GM10266 (cell line): ENCODE data around the gene THSD7B.

Experiments used
- DNase-seq: peaks from one replicate; pipeline ENCODE4 v3.0.0; 2012; ENCODE audit errors: extremely low spot score
- TF ChIP-seq, protein P1 (sequence below): IDR thresholded peaks from 2 replicates; pipeline ENCODE4 v1.5.1; 2012; ENCODE audit warnings: mild to moderate bottlenecking, low read depth; ENCODE audit not compliant: control insufficient read depth, insufficient read depth; ENCODE audit errors: missing control alignments

Gene THSD7B

DNA sequence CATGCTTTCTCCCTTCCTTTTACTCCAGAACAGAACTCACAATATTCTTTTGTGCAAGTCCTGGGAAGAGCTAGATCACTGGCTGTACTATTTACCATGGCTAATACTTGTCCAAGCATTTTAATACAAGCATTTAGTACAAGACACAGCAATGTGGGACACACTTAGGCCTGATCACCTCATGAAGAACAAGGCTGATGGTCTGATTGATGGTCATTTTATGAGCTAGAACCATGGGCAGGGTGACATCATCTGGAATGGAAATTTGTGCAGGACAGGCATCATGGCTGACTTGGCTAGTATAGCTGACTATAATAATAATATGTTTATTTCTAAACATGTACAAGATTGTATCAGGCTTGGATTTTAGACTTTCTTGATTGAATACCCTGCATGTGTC lies 824.8 kb downstream of the THSD7B start:
- no peak for DNase-seq
- TF ChIP-seq, protein P1, sequence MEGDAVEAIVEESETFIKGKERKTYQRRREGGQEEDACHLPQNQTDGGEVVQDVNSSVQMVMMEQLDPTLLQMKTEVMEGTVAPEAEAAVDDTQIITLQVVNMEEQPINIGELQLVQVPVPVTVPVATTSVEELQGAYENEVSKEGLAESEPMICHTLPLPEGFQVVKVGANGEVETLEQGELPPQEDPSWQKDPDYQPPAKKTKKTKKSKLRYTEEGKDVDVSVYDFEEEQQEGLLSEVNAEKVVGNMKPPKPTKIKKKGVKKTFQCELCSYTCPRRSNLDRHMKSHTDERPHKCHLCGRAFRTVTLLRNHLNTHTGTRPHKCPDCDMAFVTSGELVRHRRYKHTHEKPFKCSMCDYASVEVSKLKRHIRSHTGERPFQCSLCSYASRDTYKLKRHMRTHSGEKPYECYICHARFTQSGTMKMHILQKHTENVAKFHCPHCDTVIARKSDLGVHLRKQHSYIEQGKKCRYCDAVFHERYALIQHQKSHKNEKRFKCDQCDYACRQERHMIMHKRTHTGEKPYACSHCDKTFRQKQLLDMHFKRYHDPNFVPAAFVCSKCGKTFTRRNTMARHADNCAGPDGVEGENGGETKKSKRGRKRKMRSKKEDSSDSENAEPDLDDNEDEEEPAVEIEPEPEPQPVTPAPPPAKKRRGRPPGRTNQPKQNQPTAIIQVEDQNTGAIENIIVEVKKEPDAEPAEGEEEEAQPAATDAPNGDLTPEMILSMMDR, result no peak

DNA sequence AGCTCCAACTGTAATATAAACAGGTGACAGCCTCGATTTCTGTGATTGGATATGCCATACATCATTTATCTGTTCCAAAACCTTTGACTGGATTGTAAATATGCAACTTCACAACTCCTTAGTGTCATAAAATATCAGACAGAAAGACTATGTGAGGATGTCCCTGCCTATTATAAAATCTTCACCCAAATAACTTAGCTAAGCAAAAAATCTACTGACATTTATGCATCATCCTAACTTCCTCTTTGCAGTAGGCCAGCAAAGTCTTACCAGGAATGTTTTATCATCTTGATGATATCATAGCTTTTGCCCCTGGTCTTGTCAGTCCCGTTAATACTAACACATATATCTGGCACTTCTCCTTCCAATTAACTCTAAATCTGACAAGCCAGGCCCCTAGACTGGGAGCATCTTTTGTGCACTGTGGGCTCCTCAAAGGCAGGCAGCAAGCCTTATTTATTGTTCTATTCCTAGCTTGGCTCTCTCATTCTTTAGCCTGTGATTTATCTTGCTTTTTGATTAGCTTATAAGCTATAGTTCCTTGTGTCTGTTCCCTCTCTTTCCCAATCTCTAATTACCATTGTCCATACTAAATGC lies 842.5 kb downstream of the THSD7B start:
- TF ChIP-seq, protein P1, result no peak
- DNase-seq, result no peak

DNA sequence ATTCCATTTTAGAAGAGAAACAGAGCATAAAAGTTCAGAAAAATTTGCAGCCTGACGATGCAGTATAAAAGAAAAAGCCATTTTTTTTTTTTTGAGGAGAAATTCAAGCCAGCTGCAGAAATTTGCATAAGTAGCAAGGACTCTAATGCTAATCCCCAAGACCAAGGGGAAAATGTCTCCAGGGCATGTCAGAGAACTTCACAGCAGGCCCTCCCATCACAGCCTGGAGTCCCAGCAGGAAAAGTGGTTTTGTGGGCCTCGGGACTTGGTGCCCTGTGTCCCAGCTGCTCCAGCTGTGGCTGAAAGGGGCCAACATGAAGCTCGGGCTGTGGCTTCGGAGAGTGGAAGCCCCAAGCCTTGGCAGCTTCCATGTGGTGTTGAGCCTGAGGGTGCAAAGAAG lies 873.6 kb downstream of the THSD7B start:
- DNase-seq, result no peak
- TF ChIP-seq, protein P1, result no peak

DNA sequence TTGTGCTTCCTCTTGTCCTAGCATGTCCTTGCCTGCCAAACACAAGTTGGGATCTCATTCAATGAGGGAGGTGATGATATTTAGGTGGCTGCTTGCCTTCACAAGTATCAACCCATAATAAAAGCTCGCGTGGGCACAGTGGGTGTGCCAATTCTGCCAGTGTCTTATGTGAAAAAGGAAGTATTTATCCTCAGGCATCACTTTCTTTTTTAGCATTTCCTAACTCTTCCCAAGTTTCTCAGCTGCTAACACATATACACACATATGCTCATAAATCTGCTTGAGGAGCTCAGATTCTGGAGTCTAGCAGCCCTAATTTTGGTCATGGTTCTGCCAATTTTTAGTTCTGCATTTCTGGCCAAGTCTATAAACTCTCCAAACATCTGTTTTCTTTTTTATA lies 879.4 kb downstream of the THSD7B start:
- TF ChIP-seq, protein P1, result no peak
- DNase-seq, result no peak

DNA sequence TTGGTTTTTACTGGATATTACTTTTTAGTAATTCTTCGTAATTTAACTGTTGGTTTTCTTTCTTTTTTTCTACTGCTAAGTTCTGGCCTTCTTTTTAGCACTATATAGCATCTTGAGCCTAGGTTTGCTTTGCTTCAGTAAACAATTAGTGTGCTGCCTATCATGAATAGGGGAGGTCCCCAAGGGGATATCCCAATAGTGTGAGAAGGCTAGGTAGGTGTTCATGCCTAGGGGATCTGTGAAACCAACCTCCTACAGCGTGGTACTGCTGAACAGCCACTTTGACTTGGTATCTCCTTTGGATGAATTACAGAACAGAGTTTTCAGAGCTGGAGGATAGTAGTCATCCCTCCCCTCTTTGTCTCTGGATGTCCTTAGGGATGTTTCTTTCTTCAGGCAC lies 888.7 kb downstream of the THSD7B start:
- DNase-seq, result no peak
- TF ChIP-seq, protein P1, result no peak

DNA sequence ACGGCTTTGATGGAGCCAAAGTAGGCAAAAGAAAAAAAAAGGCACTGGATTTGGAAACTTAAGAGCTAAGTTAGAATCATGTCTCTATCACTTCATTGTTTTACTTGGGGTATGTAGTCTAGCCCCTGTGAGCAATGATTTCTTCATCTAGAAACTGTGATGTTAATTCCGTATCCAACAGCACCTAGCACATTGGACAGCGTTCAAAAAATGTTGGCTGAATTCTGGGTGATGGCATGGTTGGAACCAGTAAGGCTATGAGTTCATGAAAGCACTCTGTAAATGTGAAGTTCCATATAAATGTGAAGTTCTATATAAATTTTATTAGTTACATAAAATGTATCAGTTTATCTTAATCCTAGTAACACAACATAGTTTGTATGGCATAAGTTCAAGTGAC lies 890.5 kb downstream of the THSD7B start:
- no peak for DNase-seq
- TF ChIP-seq, protein P1, result no peak

DNA sequence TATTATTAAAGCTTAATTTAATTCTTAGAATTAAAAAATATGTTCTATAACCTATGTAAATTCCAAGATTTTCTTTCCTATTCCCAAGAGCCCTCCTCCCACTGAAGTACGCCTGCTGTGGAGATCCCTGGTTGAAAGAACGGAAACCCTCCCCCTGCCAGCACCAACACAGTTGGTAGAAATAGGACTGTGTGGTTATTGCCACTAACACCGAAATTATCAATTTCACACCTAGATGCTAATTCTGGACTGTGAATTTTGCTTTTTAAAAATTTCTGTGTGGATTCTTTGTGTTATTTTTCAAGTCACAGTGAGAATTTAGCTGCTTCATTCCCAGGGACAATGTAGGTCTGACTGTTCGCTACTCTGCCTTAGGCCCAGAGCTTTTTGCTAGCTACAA lies 893.1 kb downstream of the THSD7B start:
- no peak for DNase-seq
- TF ChIP-seq, protein P1, result no peak
